Right lobe of liver (tissue), 6 donors: ENCODE results near the gene PPP1R9A. TPM values are rescaled to one million over a fixed set of nuclear protein-coding genes. Genes with fewer than 3 reads are reported as not detected.

Experiments used
- ATAC-seq, 4 donors: fragments of 200-7000 bp; cut with Tn5 transposase; one replicate each; pipeline ENCODE4 v1.9.1; 2020; ENCODE audit warnings: mild to moderate bottlenecking in 4 of 4, moderate library complexity in 4 of 4
- DNase-seq, 3 donors: peaks; one replicate each; pipeline ENCODE4 v3.0.0-alpha.2; 2020
- H3K27ac ChIP-seq, 3 donors: fragments of 200-600 bp; one replicate each; pipeline ENCODE4 v1.8.0; 2022
- H3K27me3 ChIP-seq, 2 donors: fragments of 200-600 bp; one replicate each; pipeline ENCODE4 v1.8.0; 2022
- H3K36me3 ChIP-seq, 4 donors: fragments of 200-600 bp; sonication (generic) in 1 of 4; one replicate each; pipeline versions ENCODE4 v1.5.1 to v1.8.0; 2017 to 2022; ENCODE audit warnings: control low read depth in 1 of 4
- H3K4me1 ChIP-seq, 4 donors: fragments of 200-600 bp; sonication (generic) in 1 of 4; one replicate each; pipeline versions ENCODE4 v1.5.1 to v1.8.0; 2017 to 2022; ENCODE audit warnings: control low read depth in 1 of 4
- H3K4me3 ChIP-seq, 3 donors: fragments of 200-600 bp; one replicate each; pipeline ENCODE4 v1.8.0; 2022
- H3K9me3 ChIP-seq, 4 donors: fragments of 200-600 bp; sonication (generic) in 1 of 4; one replicate each; pipeline versions ENCODE4 v1.5.1 to v1.8.0; 2017 to 2022; ENCODE audit warnings: control low read depth in 1 of 4
- CTCF ChIP-seq, 4 donors: fragments of 200-600 bp in 3 of 4; fragments of 450-650 bp in 1 of 4; IDR thresholded peaks; one replicate each; pipeline versions ENCODE4 v1.5.1 to v1.8.0; 2016 to 2022; ENCODE audit warnings: antibody characterized with exemption in 4 of 4, mild to moderate bottlenecking in 2 of 4
- POLR2A ChIP-seq: fragments of 450-650 bp; IDR thresholded peaks from one replicate; pipeline ENCODE4 v1.6.1; 2017; ENCODE audit warnings: antibody characterized with exemption, mild to moderate bottlenecking
- WGBS: methylation state at CpG from one replicate; pipeline ENCODE4 v1.1.6; 2018; ENCODE audit warnings: low coverage, low lambda C conversion rate; ENCODE audit not compliant: insufficient coverage; ENCODE audit errors: missing lambda C conversion rate; 5-methylcytosine and 5-hydroxymethylcytosine counted together
- intact Hi-C, 2 donors: fragments of 100-400 bp; cut with DNase I; formaldehyde crosslinking; loops; one replicate each; pipeline versions ENCODE4 v1.11.2 to v1.14.1; 2022
- long read RNA-seq: library from polyadenylated mRNA; unstranded; transcript quantifications from one replicate; pipeline ENCODE4 v2.0.0, GENCODE V29; 2019
- total RNA-seq, 6 experiments: library from RNA; depleted of rRNA in 2 of 6; stranded (reverse); fragments of >200 nt in 2 of 6; fragmentation: NEBNext Ultra II Directional in 3 of 6; extraction: Animal tissue kit (Norgen Biotek cat#: 25700) in 3 of 6; gene quantifications; one replicate each; pipeline versions ENCODE4 v1.1.0 to v1.2.4, GENCODE V29; 2016 to 2023
- donor health status: DM: no; HTN: yes; CAD: no.
- donor health status: DM: no; HTN: no; CAD: no.
- donor health status: DM: no; HTN: no; CAD: no.
- donor health status: DM: no; HTN: yes; CAD: no.
- donor health status: DM: no; HTN: yes; CAD: no.

The PPP1R9A gene
- 1 to 10 TPM in 2 of 6 experiments, under 1 TPM in 4; 0.49 to 2.0 (median 0.81) TPM for total RNA-seq
- long read RNA-seq: 0 reads

GRCh38 chr7:94907026-94907810, at the start of gene PPP1R9A:
Gene PPP1R9A, plus strand, starts transcription at chr7:94907594. Its CDS starts 2,520 bp downstream, at chr7:94910114.
- Histone ChIP-seq H3K36me3 (no peaks in the 10 kb centered on the region), H3K27me3 (peaks cover 0 to 4% of the 10 kb centered on the region in 2 donors), H3K9me3 (no peaks in the 10 kb centered on the region), H3K27ac (peak within 1 kb of the TSS in 1 of 3 donors; percentile 22), H3K4me3 (peak within 1 kb of the TSS; percentile 20 to 59 (median 49)), H3K4me1 (no peaks in the 10 kb centered on the region)
- ATAC-seq: peak; percentile 80 to 87 (median 84)
- TF ChIP-seq POLR2A: no peak
- peak in 3 of 4 donors; percentile 23 to 34 (median 29) for TF ChIP-seq CTCF (IDR thresholded peaks at IDR 0.05)
- 24% methylated on average over 11 of the region's 36 CpGs for WGBS
- intact Hi-C loops: no loop called here
- peak; percentile 45 to 62 (median 48) for DNase-seq

DNA sequence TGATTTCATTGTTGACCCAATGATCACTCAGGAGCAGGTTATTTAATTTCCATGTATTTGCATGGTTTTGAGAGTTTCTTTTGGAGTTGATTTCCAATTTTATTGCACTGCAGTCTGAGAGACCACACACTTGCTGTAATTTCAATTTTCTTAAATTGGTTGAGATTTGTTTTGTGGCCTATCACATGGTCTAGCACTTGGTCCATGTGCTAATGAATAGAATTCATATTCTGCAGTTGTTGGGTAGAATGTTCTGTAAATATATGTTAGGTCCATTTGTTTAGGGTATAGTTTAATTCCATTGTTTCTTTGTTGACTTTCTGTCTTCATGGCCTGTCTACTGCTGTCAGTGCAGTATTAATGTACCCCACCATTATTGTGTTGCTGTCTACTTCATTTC, 36.3 kb upstream of the PPP1R9A start:
- ATAC-seq: no peak
- TF ChIP-seq CTCF (IDR thresholded peaks at IDR 0.05) (no peak), POLR2A (no peak)

DNA sequence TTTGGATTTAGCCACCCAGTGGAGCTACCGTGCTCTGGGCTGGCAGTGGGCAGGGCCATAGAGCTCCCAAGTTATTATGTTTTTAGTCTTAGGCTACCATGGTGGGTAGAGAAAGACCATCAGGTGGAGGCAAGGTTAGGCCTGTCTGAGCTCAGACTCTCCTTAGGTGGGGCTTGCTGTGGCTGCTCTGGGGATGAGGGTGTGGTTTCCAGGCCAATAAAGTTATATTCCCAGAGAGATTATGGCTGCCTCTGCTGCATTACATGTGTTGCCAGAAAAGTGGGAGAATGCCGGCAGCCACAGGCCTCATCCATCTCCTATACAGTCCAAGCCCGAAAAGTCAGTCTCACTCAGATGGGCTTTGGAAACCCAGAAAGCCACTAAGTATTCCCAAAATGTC, 34.2 kb upstream of the PPP1R9A start:
- TF ChIP-seq CTCF (IDR thresholded peaks at IDR 0.05): no peak
- no peak for TF ChIP-seq POLR2A
- intact Hi-C loops: no loop called here
- 80% methylated on average over 2 of the region's 3 CpGs for WGBS
- Histone ChIP-seq H3K36me3 (no peaks in the 10 kb centered on the region), H3K27ac (no peak overlapping the region), H3K4me3 (no peak overlapping the region), H3K9me3 (no peaks in the 10 kb centered on the region), H3K27me3 (no peaks in the 10 kb centered on the region), H3K4me1 (no peaks in the 10 kb centered on the region)
- DNase-seq (no peak), ATAC-seq (no peak)

More for the DNA sequence above, 36.3 kb upstream of the PPP1R9A start:
- H3K4me3 ChIP-seq: no peak overlapping the region
- no peaks in the 10 kb centered on the region for H3K36me3 ChIP-seq
- H3K27me3 ChIP-seq: no peaks in the 10 kb centered on the region
- DNase-seq: no peak
- no peak overlapping the region for H3K27ac ChIP-seq
- no peaks in the 10 kb centered on the region for H3K4me1 ChIP-seq
- H3K9me3 ChIP-seq: no peaks in the 10 kb centered on the region
- intact Hi-C loops: no loop called here

DNA sequence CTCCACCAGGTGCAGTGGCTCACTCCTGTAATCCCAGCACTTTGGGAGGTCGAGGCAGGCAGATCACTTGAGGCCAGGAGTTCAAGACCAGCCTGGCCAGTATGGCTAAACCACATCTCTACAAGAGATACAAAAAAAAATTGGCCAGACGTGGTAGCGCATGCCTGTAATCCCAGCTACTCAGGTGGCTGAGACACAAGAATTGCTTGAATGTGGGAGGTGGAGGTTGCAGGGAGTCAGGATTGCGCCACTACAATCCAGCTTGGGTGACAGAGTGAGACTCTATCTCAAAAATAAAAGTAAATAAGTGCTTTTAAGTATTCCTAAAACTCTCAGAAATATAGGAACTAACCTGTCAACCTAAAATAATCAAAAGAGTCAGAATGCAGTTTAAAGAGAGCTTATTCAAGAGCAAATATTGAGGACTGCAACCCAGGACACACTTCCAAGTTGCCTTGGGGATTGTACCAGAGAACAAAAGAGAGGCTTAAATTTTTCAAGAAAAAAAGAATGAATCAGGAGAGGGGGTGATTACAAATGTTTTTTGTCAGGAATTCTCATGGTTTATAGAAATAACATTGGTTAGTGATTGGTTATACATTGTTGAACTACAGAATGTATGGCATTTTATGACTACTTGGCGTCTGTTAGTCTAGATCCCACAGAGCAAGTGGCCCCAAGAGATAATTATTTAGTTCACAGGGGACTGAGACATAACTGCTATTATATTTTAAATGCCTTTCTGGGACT, 33.2 kb upstream of the PPP1R9A start:
- Histone ChIP-seq H3K4me3 (no peak overlapping the region), H3K9me3 (no peaks in the 10 kb centered on the region), H3K27me3 (no peaks in the 10 kb centered on the region), H3K27ac (no peak overlapping the region), H3K4me1 (no peaks in the 10 kb centered on the region), H3K36me3 (no peaks in the 10 kb centered on the region)
- TF ChIP-seq POLR2A (no peak), CTCF (IDR thresholded peaks at IDR 0.05) (no peak)
- intact Hi-C loops: no loop called here
- no peak for ATAC-seq
- no peak for DNase-seq
- WGBS: 82% methylated on average over 5 of the region's 5 CpGs
